ENCODE results near the gene SYT2. TPM values are rescaled to one million over a fixed set of nuclear protein-coding genes. Genes with fewer than 3 reads are reported as not detected.

Gene SYT2
- total RNA-seq, 1 experiment from 2014 or later, result 0.69 TPM

GRCh38 chr1:202663131-202663530 is 47.1 kb downstream of the SYT2 start:
- Histone ChIP-seq H3K27ac (ENCODE audit: low read depth, low read length, poor library complexity, severe bottlenecking) (no peak overlapping the region), H3K9me3 (ENCODE audit: low read depth, low read length, poor library complexity, severe bottlenecking) (no peaks in the 10 kb centered on the region), H3K36me3 (ENCODE audit: insufficient read depth, low read length, poor library complexity, severe bottlenecking) (no peaks in the 10 kb centered on the region), H3K4me1 (ENCODE audit: insufficient read depth, low read length, poor library complexity, severe bottlenecking) (peaks cover 12% of the 10 kb centered on the region), H3K4me3 (ENCODE audit: low read depth, low read length, poor library complexity, severe bottlenecking) (no peak overlapping the region), H3K27me3 (replicated peaks; ENCODE audit: insufficient read depth, low read depth, low read length, poor library complexity) (peaks cover 11% of the 10 kb centered on the region)
- ChIA-PET CTCF (interaction anchor here (0.6 kb wide), 1 partner anchor 29 kb away, joined by 5 read pairs; no protein-coding TSS in a partner anchor), POLR2A (ENCODE audit: low non-redundant PET) (no interaction called here)
- TF ChIP-seq CTCF (conservative IDR thresholded peaks at IDR 0.05; ENCODE audit: low read depth, low read length) (no peak), EZH2 (IDR thresholded peaks at IDR 0.05; ENCODE audit: borderline replicate concordance, low read depth, low read length, poor library complexity, severe bottlenecking) (no peak)
- BruUV-seq (replicated peaks), result no TSS peak
- DNase-seq (ENCODE audit: low spot score), result no peak
- intact Hi-C loops (cut with micrococcal nuclease; ENCODE audit: unreplicated experiment), result no loop called here

GRCh38 chr1:202662081-202662480 is 48.2 kb downstream of the SYT2 start:
- ChIA-PET POLR2A (ENCODE audit: low non-redundant PET) (no interaction called here), CTCF (no interaction called here)
- TF ChIP-seq EZH2 (IDR thresholded peaks at IDR 0.05; ENCODE audit: borderline replicate concordance, low read depth, low read length, poor library complexity, severe bottlenecking), result no peak
- no peak for TF ChIP-seq CTCF (conservative IDR thresholded peaks at IDR 0.05; ENCODE audit: low read depth, low read length)
- DNase-seq (ENCODE audit: low spot score), result peak; percentile 41
- H3K36me3 ChIP-seq (ENCODE audit: insufficient read depth, low read length, poor library complexity, severe bottlenecking), result no peaks in the 10 kb centered on the region
- intact Hi-C loops (cut with micrococcal nuclease; ENCODE audit: unreplicated experiment), result no loop called here
- no peaks in the 10 kb centered on the region for H3K9me3 ChIP-seq (ENCODE audit: low read depth, low read length, poor library complexity, severe bottlenecking)
- H3K27me3 ChIP-seq (replicated peaks; ENCODE audit: insufficient read depth, low read depth, low read length, poor library complexity), result peaks cover 11% of the 10 kb centered on the region
- H3K4me3 ChIP-seq (ENCODE audit: low read depth, low read length, poor library complexity, severe bottlenecking), result no peak overlapping the region
- peaks cover 12% of the 10 kb centered on the region for H3K4me1 ChIP-seq (ENCODE audit: insufficient read depth, low read length, poor library complexity, severe bottlenecking)
- no peak overlapping the region for H3K27ac ChIP-seq (ENCODE audit: low read depth, low read length, poor library complexity, severe bottlenecking)
- BruUV-seq (replicated peaks), result no TSS peak

- CTCF ChIA-PET, result interaction anchor here (0.9 kb wide), 1 partner anchor 59 kb away, joined by 3 read pairs; no protein-coding TSS in a partner anchor
- no peak for TF ChIP-seq EZH2 (IDR thresholded peaks at IDR 0.05; ENCODE audit: borderline replicate concordance, low read depth, low read length, poor library complexity, severe bottlenecking)
- TF ChIP-seq CTCF (conservative IDR thresholded peaks at IDR 0.05; ENCODE audit: low read depth, low read length), result peak; percentile 51
- no peaks in the 10 kb centered on the region for H3K9me3 ChIP-seq (ENCODE audit: low read depth, low read length, poor library complexity, severe bottlenecking)
- intact Hi-C loops (cut with micrococcal nuclease; ENCODE audit: unreplicated experiment), result no loop called here
- no peak for DNase-seq (ENCODE audit: low spot score)
- POLR2A ChIA-PET (ENCODE audit: low non-redundant PET), result no interaction called here
- H3K36me3 ChIP-seq (ENCODE audit: insufficient read depth, low read length, poor library complexity, severe bottlenecking), result no peaks in the 10 kb centered on the region
- H3K27me3 ChIP-seq (replicated peaks; ENCODE audit: insufficient read depth, low read depth, low read length, poor library complexity), result peaks cover 11% of the 10 kb centered on the region
- no peak overlapping the region for H3K27ac ChIP-seq (ENCODE audit: low read depth, low read length, poor library complexity, severe bottlenecking)
- no TSS peak for BruUV-seq (replicated peaks)
- no peak overlapping the region for H3K4me3 ChIP-seq (ENCODE audit: low read depth, low read length, poor library complexity, severe bottlenecking)
- H3K4me1 ChIP-seq (ENCODE audit: insufficient read depth, low read length, poor library complexity, severe bottlenecking), result peaks cover 12% of the 10 kb centered on the region
Observed at GRCh38 chr1:202661136-202661845, 49.0 kb downstream of the SYT2 start.

Measured in A673 (cell line).